Retinal pigment epithelial cell (primary cell): ENCODE measurements around the gene TNS1.

Experiments
- DNase-seq: peaks from one replicate; pipeline ENCODE4 v3.0.0-alpha.2; 2010; ENCODE audit warnings: low read depth
- H3K4me3 ChIP-seq: 2 replicates; pipeline ENCODE4 v1.5.1; 2011; ENCODE audit warnings: mild to moderate bottlenecking, low read length, control low read depth, moderate library complexity
- CTCF ChIP-seq: conservative IDR thresholded peaks from 2 replicates; pipeline ENCODE4 v1.5.1; 2011; ENCODE audit warnings: low read depth, low read length, control low read depth, inconsistent platforms

Gene TNS1

GRCh38 chr2:217942731-217943335 is 60.0 kb downstream of the TNS1 start:
- TF ChIP-seq CTCF = no peak
- no peak for DNase-seq
- peak overlapping the region; percentile 63 for H3K4me3 ChIP-seq

DNA sequence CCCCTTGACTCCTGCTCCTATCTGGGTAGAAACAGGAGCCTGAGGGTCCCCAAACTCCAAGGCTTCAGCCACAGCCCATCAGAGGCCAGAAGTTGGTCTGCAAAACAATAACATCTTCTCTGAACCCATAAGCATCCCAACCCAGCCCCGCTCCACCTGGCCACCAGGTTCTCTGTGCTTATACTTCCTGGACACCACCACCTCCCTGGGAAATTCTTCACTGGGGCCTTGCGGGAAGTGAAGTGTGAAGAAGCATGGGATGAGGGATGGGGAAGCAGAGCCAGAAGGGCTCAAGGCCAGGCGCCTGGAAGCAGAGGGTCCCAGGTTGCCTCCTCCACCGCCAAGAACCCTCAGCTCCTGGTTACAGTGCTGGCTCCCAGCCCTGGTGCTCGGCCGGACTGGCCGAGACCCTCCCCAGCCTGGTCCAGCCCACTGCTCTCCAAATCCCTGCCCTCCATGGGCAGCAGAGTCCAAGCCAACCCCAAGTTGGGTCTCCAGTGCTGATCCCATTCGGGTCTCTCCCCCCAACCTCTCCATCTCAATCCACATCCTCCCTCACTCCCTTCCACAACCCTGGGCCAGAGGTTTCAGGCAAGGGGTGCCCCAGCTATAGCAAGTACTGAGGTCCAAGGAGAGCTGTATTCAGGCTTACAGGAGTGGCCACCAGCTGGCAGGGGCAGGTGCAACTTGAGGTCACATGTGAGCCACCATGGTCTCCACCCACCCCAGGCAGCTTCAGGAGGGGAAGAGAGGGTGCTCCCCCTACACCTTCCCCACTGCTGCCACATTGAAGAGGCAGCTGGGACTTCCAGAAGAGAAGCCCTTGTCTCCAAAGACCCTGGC is 60.7 kb downstream of the TNS1 start:
- H3K4me3 ChIP-seq = peak overlapping the region; percentile 63
- TF ChIP-seq CTCF = no peak
- DNase-seq = no peak

DNA sequence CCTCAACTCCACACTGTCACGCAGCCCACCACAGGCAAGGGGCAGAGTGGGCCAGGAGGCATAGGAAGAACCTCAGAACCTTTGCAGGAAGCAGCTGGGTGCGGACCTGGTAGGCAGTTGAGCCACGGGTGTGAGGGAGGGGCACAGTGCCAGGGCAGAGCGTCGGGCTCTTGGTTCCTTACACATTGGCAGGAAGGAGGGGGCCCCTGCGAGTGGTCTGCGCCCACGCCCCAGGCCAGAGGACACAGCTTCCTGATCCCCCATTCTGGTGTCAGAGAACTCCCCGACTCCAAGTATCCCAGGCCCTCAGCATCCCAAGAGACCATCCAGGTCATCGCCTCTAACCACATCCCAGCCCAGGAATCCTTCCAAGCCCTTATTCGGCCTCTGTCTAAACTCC is 61.5 kb downstream of the TNS1 start:
- TF ChIP-seq CTCF = no peak
- H3K4me3 ChIP-seq = peak overlapping the region; percentile 3
- no peak for DNase-seq

GRCh38 chr2:217940261-217941220 is 62.3 kb downstream of the TNS1 start:
- no peak overlapping the region for H3K4me3 ChIP-seq
- no peak for DNase-seq
- no peak for TF ChIP-seq CTCF

DNA sequence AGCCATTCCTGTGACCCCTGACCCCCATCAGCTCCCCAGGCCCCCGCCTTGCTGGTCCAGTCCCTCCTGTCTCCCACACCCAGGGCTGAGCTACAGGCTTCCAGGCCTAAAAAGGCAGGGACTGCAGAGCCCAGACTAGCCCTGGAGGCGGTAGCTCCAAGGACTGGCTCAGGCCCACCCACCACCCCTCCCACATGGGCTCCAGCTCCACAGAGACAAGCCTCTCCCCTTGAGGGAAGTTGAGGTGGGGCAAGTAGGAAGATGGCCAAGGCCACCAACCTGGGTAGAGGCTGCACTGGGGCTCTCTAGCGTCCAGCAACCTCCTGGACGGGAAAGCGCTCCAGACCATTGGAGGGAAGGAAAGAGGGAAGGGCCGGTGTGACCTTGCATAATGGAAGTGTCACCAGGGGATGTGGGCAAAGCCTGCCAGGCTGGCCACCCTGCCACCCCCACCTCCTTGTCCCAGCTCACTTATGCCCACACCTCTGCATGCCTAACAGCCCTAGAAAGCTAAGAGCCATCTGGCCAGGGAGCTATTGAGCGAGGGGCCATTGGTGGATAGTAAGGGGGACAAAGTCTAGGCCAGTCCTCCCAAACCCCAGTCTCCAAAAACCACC is 63.1 kb downstream of the TNS1 start:
- no peak for TF ChIP-seq CTCF
- no peak for DNase-seq

GRCh38 chr2:217939220-217939619 is 63.6 kb downstream of the TNS1 start:
- H3K4me3 ChIP-seq = no peak overlapping the region
- no peak for DNase-seq
- TF ChIP-seq CTCF = no peak

More for the DNA sequence above, 63.1 kb downstream of the TNS1 start:
- H3K4me3 ChIP-seq = no peak overlapping the region
